ENCODE data around the gene SERGEF. TPM values are rescaled to one million over a fixed set of nuclear protein-coding genes. Genes with fewer than 3 reads are reported as not detected.

Gene SERGEF
- total and polyA plus RNA-seq, 2 donors from 2014 or later, result 33.2 to 63.0 TPM

- Histone ChIP-seq H3K27ac (ENCODE audit: low read depth in 2 of 2, low read length in 2 of 2) (no peak overlapping the region), H3K9me3 (ENCODE audit: control insufficient read depth in 2 of 3, insufficient read depth in 1 of 3, low read length in 3 of 3) (no peaks in the 10 kb centered on the region), H3K27me3 (ENCODE audit: control insufficient read depth, insufficient read depth, low read length) (peaks cover 17% of the 10 kb centered on the region), H3K36me3 (ENCODE audit: control insufficient read depth in 2 of 3, insufficient read depth in 3 of 3, low read length in 3 of 3) (no peaks in the 10 kb centered on the region), H3K9ac (ENCODE audit: low read length in 3 of 3) (no peak overlapping the region), H3K4me1 (ENCODE audit: control insufficient read depth in 2 of 3, insufficient read depth in 2 of 3, low read depth in 1 of 3, low read length in 3 of 3) (peaks cover 0 to 2% (median 0%) of the 10 kb centered on the region in 3 donors), H3K4me3 (ENCODE audit: low read length in 3 of 3) (no peak overlapping the region)
- intact Hi-C loops (cut with DNase I), result no loop called here
- DNase-seq (peak in 2 of 5 donors; percentile 39), FAIRE-seq (no peak)
- no peak for TF ChIP-seq CTCF (IDR thresholded peaks at IDR 0.05; ENCODE audit: borderline replicate concordance, extremely low read depth, insufficient read depth)
Observed at GRCh38 chr11:17738151-17738973, 274.5 kb downstream of the SERGEF start.

Other genes starting within 250 kb of the SERGEF start
- gene TPH1, start 33.2 kb upstream of the SERGEF start, total RNA-seq, result 0.60 TPM
- 0.09 TPM for gene TPH1, start 33.2 kb upstream of the SERGEF start, polyA plus RNA-seq (ENCODE audit: insufficient read depth, low read depth, low replicate concordance)
- gene SAAL1, start 93.0 kb upstream of the SERGEF start, total RNA-seq, result 12.9 TPM
- gene SAAL1, start 93.0 kb upstream of the SERGEF start, polyA plus RNA-seq (ENCODE audit: insufficient read depth, low read depth, low replicate concordance), result 9.8 TPM
- not detected for gene MRGPRX3, start 119.5 kb upstream of the SERGEF start, total RNA-seq
- not detected for gene MRGPRX3, start 119.5 kb upstream of the SERGEF start, polyA plus RNA-seq (ENCODE audit: insufficient read depth, low read depth, low replicate concordance)
- gene MRGPRX4, start 159.8 kb upstream of the SERGEF start, total RNA-seq, result not detected
- not detected for gene MRGPRX4, start 159.8 kb upstream of the SERGEF start, polyA plus RNA-seq (ENCODE audit: insufficient read depth, low read depth, low replicate concordance)
- 1.3 TPM for gene SAA4, start 223.8 kb upstream of the SERGEF start, total RNA-seq
- not detected for gene SAA4, start 223.8 kb upstream of the SERGEF start, polyA plus RNA-seq (ENCODE audit: insufficient read depth, low read depth, low replicate concordance)
- 82.0 TPM for gene SAA2, start 235.6 kb upstream of the SERGEF start, total RNA-seq
- gene SAA2, start 235.6 kb upstream of the SERGEF start, polyA plus RNA-seq (ENCODE audit: insufficient read depth, low read depth, low replicate concordance), result 4.4 TPM

All from kidney (tissue), 14 donors.